CD4-positive, alpha-beta T cell treated with Interleukin-17A for 4 hours (primary cell): ENCODE measurements around the gene SMARCB1.

Experiments used
- DNase-seq: peaks from one replicate; pipeline ENCODE4 v3.0.0-alpha.2; 2020; ENCODE audit warnings: mixed read lengths

The SMARCB1 gene

GRCh38 chr22:23804781-23805291 is 18.1 kb downstream of the SMARCB1 start:
- no peak for DNase-seq

- DNase-seq, result no peak
Observed at GRCh38 chr22:23806837-23807236, 20.1 kb downstream of the SMARCB1 start.

GRCh38 chr22:23812378-23812777 is 25.6 kb downstream of the SMARCB1 start:
- no peak for DNase-seq

- DNase-seq, result no peak
Observed at GRCh38 chr22:23815541-23816155, 28.9 kb downstream of the SMARCB1 start.

- DNase-seq, result no peak
Observed at GRCh38 chr22:23816156-23816976, 29.6 kb downstream of the SMARCB1 start.

GRCh38 chr22:23817146-23817545 is 30.4 kb downstream of the SMARCB1 start:
- no peak for DNase-seq

- DNase-seq, result no peak
Observed at GRCh38 chr22:23818541-23818940, 31.8 kb downstream of the SMARCB1 start.

GRCh38 chr22:23820748-23821211 is 34.0 kb downstream of the SMARCB1 start:
- no peak for DNase-seq

- DNase-seq, result no peak
Observed at GRCh38 chr22:23822101-23822671, 35.4 kb downstream of the SMARCB1 start.

- DNase-seq, result no peak
Observed at GRCh38 chr22:23823331-23823791, 36.6 kb downstream of the SMARCB1 start.

- DNase-seq, result no peak
Observed at GRCh38 chr22:23824476-23825245, 37.9 kb downstream of the SMARCB1 start.

GRCh38 chr22:23825246-23825905 is 38.6 kb downstream of the SMARCB1 start:
- DNase-seq, result no peak

- DNase-seq, result no peak
Observed at GRCh38 chr22:23826510-23827350, 40.0 kb downstream of the SMARCB1 start.

- no peak for DNase-seq
Observed at GRCh38 chr22:23827351-23827995, 40.7 kb downstream of the SMARCB1 start.

- no peak for DNase-seq
Observed at GRCh38 chr22:23828800-23829680, 42.3 kb downstream of the SMARCB1 start.

- DNase-seq, result no peak
Observed at GRCh38 chr22:23829845-23830372, 43.1 kb downstream of the SMARCB1 start.

GRCh38 chr22:23831261-23831660 is 44.5 kb downstream of the SMARCB1 start:
- DNase-seq, result no peak

- no peak for DNase-seq
Observed at GRCh38 chr22:23831781-23832180, 45.0 kb downstream of the SMARCB1 start.
